Muscle of back (tissue), 11 donors: Measurements from ENCODE around the gene PAX3. TPM values are rescaled to one million over a fixed set of nuclear protein-coding genes. Genes with fewer than 3 reads are reported as not detected.

Experiments used
- DNase-seq, 3 donors: peaks; one replicate each; pipeline versions ENCODE4 v3.0.0 to v3.0.0-alpha.2; 2013
- polyA plus RNA-seq, 10 donors: library from polyadenylated mRNA; unstranded; fragments of 120-200 nt; gene quantifications; one replicate each; pipeline ENCODE4 v1.2.1, GENCODE V29; 2013; ENCODE audit not compliant: insufficient read length in 10 of 10

PAX3 gene
- polyA plus RNA-seq, 10 donors = 0.20 to 3.9 (median 2.2) TPM

DNA sequence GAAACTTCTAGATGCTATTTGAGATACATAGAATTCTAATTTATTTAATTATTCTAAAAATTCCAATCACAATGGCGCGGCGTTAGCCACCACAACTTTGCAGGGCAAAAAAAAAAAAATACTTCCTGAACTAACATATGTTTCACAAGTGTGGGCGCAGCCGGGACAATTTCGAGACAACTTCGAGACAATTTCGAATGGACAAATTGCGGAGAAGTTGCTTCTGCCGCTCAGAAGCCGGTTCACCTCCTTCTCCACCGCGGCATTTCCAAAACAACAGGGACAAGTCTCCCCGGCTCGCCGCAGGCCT lies 842 bp downstream of the PAX3 start:
- no peak for DNase-seq

DNA sequence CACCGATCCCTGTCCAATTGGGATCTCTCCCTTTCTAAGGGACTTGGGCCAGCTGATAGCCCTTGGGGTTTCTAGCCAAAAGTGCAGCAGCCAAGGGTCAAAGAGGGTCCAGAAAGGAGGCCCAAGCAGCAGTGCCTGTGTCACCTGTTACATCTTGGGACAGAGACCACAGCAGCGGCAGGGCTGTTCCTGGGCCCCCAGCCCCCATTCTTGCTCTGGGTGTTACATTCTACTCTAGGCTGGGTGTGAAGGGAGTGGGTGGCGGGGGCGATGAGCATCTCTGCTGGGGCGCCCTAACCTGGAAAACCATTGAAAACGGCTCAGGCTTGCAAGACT lies 1.2 kb downstream of the PAX3 start:
- no peak for DNase-seq

DNA sequence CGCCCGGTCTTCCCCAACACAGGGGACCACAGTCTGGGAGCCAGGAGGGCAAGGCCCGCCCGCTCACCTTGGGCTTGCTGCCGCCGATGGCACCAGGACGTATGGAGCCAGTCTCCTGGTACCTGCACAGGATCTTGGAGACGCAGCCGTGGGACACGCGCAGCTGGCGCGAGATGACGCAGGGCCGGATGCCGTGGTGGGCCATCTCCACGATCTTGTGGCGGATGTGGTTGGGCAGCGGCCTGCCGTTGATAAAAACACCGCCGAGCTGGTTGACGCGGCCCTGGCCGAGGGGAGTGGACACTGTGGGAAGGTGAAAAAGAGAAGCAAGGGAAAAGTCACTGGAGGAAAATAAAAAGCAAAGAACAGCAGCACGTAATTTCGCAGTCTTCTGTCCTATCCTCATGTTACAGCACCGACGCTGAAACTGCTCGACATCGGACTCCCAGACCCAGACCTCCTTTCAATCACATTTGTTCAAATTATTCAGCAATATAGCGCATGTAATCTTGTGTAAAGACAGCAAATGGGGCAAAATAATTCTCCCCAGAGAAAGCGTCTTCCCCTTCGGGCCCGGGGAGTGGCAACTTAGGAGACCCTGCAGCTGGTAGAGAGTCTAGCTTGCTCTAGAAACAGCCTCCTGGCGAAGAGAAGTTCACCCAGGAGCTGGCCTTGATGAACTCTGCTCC lies 1.7 kb downstream of the PAX3 start:
- peak in 1 of 3 donors; percentile 34 for DNase-seq

DNA sequence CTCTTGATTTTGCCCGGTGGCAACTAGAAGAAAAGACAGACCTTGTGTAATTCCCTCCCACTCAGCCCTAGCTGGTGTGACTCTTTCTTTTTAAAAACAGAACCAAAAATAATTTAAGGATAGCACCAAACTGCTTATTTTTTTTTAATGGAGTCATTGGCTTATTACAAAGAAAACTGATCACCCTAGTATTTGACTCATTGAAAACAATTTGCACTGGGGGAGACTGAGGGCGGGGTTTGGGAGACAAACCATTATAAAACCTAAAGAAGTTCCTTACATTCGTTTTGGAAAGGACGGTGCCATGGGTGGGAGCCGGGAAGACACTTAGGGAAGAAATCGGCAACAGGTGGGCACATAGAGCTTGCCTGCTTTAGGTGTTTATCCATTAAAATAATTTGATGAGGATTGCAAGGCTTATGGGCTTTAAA lies 2.5 kb downstream of the PAX3 start:
- no peak for DNase-seq

DNA sequence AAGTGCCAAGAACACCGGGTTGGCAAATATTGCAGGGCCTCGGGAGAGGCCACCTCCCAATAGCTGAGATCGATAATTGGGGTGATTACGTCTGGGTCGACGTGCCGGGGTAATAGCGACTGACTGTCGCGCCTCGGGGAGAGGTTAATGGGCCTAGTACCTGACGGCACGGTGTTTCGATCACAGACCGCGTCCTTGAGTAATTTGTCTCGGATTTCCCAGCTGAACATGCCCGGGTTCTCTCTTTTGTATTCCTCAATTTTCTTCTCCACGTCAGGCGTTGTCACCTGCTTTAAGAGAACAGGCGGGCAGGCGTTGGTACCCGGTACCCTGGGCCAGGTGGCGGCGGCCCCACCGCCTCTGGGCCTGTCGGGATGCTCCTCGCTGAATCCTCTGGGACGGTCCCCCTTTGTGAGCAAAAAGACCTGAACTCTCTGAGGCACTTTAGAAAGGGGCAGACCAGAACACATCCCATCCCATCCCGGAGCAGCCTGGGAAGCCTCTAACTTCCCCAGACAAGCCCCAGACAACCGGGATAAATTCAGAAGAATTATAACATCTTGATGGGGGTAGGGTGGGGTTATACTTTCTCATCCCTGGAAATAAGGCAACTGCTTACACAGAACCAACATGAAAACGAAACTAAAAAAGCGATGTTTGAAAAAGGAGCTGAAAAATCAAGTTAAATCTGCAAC lies 3.3 kb downstream of the PAX3 start:
- DNase-seq = peak in 1 of 3 donors; percentile 68

DNA sequence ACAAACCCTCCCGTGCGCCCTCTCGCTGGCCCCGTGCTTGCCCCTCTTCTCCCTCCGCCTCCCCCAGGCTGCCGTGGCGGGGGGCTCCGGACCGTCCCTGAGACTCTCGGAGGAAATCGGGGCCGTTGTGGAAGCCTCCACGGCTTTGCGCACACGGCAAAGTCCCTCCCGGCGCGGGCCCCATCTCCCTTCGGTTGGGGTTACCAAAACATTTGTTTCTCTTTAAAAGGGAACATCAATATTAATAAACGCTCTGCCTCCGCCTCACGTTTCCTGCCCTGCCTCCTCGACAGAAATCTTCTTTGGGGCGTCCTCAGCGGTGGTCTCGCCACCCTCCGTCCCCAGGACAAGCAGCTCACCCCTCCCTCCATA lies 3.8 kb downstream of the PAX3 start:
- peak in 1 of 3 donors; percentile 60 for DNase-seq

DNA sequence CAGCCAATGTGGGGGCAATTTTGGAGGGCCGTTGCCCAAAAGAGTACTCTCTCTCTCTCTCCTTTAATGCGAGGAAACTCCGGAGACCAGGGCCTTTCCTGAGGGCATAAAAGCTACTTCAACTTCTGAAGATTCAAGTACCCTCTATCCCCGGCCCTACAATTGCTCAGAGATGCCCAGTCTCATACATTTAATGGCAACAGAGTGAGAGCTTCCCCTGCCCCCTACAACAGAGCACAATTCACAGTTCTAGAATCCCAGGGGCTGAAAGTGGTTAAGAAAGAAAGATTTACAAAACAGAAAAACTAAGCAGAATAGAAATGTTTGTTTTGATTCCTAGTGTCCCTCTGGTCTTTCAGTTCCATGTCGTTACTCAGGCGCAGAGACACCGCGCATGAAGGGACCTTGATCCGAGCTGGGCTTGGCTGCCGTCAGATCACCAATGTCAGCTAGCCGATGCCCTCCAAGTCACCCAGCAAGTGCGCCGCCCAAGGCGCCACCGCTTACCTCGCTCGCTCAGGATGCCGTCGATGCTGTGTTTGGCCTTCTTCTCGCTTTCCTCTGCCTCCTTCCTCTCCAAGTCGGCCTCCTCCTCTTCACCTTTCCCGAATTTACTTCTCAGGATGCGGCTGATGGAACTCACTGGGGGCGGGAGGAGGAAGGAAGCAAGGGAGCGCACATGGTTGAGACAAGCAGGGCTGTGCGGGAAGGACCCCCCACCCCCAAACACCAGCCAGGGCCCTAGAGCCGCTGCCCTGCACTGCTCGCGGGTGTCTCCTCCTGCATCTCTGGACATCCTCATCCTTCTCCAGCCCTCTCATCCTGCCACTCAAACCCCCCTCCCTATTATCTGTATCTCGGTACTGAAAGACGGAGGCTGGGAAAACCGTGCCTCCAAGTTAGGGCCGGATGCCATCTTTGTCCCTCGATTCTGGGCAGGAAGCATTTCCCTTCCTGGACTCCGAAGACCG lies 4.9 kb downstream of the PAX3 start:
- DNase-seq = no peak

DNA sequence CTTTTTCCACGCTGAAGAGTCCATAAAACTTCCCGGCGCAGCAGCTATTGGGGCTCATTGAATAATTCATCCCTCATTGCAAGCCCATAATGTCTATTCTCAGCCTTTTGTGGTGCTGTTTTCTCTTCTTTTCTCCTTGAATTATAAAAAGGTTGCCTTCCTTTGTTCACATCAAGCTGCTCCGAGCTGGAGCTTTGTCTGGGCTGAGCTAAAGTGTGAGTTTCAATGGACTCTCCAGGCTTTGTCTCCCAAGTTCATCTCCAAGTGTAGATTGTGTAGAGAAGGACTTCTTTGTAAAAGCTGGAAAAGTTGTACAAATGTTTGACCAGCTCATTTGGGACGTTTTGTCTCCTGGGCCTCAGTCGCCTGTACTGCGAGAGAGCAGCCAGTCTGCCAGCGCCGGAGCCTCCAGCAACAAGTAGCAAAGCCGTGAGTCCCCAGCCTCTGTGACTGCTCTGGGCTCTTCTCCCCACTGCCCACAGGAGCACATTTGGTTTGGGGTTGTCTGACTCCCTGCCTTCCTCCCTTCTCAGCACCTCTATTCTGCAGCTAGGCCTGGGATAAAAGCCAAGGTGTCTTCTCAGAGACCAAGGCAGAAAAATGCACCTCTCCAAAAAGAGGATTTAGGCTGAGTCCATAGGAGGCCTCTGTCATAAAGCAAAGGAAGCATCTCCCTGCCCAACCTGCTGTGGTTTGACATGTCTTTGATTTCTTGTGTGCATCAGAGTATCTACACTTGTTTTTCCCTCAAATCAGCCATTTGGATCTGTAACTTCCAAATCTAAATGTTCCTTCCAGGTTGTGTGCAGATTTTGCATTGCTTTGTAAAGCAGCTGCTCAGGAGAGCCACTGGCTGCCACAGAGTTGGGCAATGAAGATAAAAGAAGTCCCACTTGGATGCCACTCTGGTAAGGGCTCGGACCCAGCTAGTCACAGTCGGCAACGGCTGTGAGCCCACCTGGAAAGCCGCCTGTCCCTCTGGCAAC lies 6.4 kb downstream of the PAX3 start:
- DNase-seq = no peak

DNA sequence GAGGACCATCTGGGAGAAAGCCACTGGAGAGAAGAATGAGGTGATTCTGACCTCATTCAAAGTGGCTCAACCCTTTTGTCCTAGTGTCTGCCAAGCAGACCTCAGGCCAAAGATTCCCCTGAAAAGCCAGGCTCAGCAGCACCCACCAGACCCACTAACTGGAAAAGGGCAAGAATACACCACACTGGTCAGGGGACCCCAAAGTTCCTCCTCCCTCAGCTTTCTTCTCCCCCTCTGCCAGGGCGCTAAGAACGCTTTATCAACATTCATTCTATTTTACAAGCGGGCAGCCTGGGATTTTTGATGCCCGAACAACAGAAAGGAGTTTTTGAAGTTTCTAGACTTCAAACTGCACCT lies 7.3 kb downstream of the PAX3 start:
- no peak for DNase-seq

DNA sequence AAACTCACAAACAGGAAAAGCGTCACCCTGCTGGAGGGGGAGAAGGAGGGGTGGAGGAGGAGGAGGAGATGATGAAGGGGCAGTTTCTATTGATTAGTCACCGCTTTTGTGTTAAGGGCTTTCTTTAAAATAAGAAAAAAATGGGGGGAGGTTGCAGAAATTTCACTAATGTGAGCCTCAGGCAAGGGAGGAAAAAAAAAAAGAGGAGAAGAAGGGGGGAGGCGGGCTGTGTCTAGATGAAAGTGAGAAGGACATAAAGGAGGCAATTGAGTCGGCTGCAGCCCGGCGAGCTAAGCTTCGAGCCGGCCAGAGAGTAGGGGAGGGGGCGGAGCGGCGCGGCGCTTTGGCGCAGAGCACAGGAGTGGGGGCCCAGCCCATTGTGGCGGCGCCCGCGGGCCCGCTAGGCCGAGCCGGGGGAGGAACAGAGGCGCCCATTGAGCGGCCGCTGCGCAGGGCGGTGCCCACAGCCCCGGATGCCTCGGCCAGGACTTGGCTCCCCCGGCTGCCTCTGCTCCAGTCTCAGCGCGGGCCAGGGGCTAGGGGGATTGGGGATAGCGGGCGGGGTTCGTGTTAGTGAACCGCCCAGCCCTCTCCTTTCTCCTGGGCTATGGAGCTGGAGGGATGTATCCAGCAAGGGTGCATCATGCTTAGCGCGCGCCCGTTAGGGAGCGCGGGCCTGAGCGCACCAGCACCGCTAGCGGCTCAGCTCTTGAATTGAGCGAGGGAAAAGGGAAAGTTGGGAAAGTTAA lies 7.9 kb downstream of the PAX3 start:
- DNase-seq = peak in 1 of 3 donors; percentile 63

DNA sequence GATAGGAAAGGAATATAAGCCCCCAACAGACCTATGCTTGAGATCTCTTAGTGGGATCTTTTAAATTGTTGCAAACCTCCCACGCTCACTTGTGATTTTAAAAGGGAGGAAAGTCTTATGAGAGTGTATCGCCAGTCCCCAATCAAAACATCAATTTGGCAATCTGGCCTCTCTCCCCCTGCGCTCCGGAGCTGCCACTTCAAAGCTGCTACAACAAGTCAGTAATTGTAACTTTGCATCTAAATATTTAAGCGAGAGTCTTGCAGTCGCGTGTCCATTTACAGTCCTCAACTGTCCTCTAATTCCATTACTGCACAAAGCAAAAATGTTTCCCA lies 8.4 kb downstream of the PAX3 start:
- peak in 1 of 3 donors; percentile 46 for DNase-seq

DNA sequence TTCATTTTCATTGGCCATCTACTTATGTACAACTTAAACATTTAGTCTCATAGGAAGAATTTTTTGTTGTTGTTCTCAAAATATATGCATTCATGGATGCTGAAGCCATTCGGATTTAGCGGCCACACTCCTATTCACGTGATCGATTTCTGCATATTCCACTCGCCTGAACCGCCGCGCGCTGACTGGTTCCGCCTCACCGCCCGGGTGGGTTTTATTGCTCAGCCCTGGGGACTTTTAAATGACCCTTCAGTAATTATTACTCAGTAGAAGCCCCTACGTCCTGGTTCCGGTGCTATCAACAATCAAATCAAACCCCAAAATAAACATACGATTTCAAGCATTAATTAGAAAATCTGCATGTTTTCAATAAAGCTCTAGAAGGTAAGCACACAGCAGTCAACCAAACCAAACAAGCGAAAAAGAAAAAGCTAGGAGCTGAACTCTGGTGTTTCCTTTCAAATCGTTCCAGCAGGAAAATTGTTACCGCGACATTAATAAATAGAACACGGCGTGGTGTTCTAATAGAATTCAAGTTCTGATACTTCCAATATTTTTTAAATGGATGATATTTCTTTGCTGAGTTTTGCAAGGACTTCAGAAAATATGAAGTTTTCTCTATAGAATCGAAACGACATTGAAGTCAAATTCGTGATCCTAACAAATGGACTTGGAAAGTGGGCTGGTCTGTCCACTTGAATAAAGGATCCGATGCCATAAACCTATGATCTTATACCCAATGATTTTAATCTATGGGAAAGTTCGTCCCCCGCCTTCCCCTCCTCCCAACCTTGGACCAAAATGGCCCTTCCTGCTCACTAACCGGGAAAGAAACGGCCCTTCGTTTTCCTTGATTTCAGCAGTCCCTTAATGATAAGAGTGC lies 9.3 kb downstream of the PAX3 start:
- DNase-seq = peak in 1 of 3 donors; percentile 53

DNA sequence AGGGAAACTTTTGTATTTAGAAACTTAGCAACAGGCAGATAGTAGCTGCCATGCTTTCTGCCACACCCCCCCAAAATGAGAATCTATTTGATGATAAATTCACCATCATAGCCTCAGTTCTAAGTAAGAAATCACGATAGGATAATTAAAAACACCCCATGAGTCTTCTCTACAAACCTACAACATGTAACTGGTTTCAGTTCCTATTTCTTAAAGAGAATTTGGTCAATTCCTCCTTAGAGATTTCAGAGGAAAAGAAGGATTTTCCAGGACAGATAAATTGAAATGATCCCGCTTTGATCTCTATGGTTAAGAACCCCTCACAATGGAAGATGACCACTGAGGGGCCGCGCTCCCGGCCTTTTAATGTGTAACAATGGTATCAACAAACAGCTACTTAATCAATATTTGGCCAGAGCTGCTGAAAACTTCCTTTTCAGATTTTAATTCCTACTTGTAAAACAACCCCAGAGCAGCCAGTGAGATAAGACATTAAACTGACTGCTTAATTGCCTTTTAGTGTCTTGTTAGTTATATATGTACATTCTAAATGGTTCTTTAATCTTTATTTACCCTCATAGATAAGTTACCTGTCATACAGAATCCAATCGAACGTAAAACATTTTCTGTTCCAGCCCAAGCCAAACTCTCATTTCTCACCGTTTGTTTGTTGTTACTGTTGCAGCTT lies 10.1 kb downstream of the PAX3 start:
- DNase-seq = peak in 1 of 3 donors; percentile 43

DNA sequence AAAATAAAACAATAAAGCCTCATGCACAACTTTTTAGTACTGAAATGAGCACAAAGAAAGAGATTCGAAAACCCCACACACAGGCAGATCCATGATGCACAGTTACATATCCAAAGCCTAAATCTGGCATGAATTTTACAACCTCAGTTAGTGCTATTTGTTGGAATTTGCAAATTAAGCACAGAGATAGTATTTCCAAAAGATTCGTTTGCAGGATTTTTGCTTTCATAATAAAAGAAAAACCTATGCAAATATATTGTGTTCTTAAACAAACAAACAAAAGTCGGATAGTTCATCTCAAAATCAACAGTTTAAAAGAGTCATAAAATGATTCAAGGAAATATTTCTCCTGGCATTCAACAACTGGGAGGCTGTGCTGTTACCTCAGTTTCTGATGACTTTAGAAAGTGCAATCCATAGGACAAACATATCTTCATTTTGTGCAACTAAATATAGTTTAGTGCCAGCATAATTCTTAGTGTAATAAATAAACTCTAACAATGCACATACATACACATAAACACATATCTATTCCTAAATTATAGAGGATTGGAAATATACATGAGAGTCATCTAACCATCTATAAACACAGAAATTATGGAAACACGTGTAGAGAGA lies 10.8 kb downstream of the PAX3 start:
- DNase-seq = peak in 1 of 3 donors; percentile 30

DNA sequence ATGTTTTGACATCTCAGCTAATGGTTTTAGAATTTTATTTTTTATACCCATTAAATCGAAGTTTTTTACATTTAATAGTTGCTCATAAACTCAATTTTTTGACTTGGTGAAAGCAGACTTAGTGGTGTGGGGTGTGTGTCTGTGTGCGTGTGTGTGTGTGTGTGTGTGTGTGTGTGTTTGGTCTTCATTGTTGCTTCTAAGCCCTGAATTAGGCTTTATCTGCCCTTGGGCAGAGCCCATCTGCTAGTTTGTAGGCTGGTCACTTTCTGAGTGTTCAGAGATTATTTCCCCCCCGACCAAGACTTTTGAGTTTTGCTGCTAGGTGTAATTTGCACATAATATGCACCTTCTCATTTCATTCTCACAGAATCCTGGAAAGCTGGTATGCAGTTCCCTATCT lies 14.3 kb downstream of the PAX3 start:
- DNase-seq = no peak

DNA sequence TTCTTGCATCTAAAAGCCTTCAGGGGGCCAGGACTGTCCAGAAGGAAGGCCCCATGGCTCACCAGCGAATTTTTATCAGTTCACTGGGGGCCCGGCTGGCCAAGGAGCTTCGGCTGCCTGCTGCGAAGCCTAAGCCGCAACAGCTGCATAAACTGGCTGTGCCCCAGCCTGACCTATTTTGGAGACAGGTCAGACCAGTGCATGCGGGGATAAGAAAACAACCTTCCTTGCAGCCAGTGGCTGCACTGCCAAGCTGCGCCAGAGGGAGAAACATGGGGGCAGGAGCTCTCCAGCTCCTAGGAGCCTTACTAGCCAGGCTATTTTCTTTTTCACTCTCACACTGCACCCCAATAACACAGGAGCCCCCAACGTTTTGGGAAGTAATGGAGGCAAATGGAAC lies 15.2 kb downstream of the PAX3 start:
- DNase-seq = peak; percentile 48 to 62 (median 53)

DNA sequence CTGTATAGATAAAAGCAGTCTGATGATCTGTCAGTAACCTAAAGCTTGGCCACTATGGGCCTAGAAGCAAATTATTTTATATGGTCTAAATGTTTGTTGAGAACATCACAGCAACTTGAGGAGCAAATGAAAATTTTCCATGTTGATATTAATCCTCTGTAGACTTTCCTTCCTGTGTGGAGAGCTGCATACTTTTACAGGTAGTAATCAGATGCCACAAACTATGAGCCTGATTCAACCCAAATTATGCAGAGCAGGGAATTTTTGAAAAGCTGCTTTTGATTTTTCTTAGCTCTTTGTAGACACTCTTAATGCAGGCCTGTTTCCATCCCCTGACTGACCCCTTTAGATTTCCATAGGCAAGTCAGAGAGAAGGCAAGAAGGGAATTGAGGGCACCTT lies 17.3 kb downstream of the PAX3 start:
- no peak for DNase-seq

DNA sequence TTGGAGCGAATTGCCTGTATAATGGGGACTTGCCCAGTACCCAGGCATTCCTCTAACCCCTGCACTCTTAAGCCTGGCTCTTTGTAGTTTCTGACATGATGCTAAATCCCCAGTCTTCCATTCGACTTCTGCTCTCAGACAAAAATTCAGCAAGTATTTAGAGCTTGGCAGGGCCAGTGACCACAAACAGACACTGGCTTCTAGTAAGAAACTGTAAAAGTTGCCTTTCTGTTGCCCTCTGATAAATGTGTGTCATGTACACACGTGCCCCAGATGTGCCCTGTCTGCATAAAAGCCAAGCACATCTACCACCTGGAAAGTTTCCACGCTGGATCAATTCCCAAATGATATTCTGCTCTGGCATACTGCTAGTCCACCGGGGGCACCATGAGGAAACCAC lies 18.0 kb downstream of the PAX3 start:
- DNase-seq = no peak
